ENCODE results near the gene GALNT16.

GRCh38 chr14:69373104-69373503 lies 113.1 kb downstream of the GALNT16 start:
- TF ChIP-seq CTCF (IDR thresholded peaks at IDR 0.05) (no peak), POLR2AphosphoS5 (IDR thresholded peaks at IDR 0.05) (no peak), POLR2A (IDR thresholded peaks at IDR 0.05) (no peak), EP300 (IDR thresholded peaks at IDR 0.05) (no peak)
